H1 (cell line): Measurements from ENCODE around the gene ROR1. TPM values are rescaled to one million over a fixed set of nuclear protein-coding genes. Genes with fewer than 3 reads are reported as not detected.

ENCODE experiments used
- CHD7 ChIP-seq: fragments of 300-600 bp; sonication (generic); IDR thresholded peaks from 2 replicates; pipeline ENCODE4 v1.7.1; 2012; ENCODE audit warnings: low read length, moderate library complexity, mild to moderate bottlenecking, inconsistent platforms; ENCODE audit not compliant: insufficient replicate concordance
- EGR1 ChIP-seq: IDR thresholded peaks from 2 replicates; pipeline ENCODE4 v1.6.1; 2011; ENCODE audit warnings: low read depth, low read length, borderline replicate concordance
- GABPA ChIP-seq: IDR thresholded peaks from 2 replicates; pipeline ENCODE4 v1.6.1; 2011; ENCODE audit warnings: mild to moderate bottlenecking, low read length, moderate library complexity, borderline replicate concordance; ENCODE audit not compliant: insufficient read depth
- KDM5A ChIP-seq: fragments of 200-600 bp; IDR thresholded peaks from 2 replicates; pipeline ENCODE4 v1.7.1; 2012; ENCODE audit warnings: mild to moderate bottlenecking, low read length, inconsistent platforms, mixed read lengths
- RAD21 ChIP-seq, 2 experiments: IDR thresholded peaks in 1 of 2; conservative IDR thresholded peaks in 1 of 2; 2 replicates each; pipeline ENCODE4 v1.6.1; 2011; ENCODE audit warnings: low read depth in 2 of 2, low read length in 2 of 2, improper control_type of control experiment in 1 of 2, inconsistent platforms in 1 of 2, mild to moderate bottlenecking in 1 of 2, moderate library complexity in 1 of 2
- SP2 ChIP-seq: IDR thresholded peaks from 2 replicates; pipeline ENCODE4 v1.6.1; 2012; ENCODE audit warnings: mild to moderate bottlenecking, low read length, inconsistent platforms
- TBP ChIP-seq: IDR thresholded peaks from 2 replicates; pipeline ENCODE4 v1.6.1; 2011; ENCODE audit warnings: low read depth, low read length, improper control_type of control experiment
- polyA plus RNA-seq, 7 experiments: library from polyadenylated mRNA; depleted of rRNA in 3 of 7; stranded (reverse) in 5 of 7; unstranded in 2 of 7; fragments of >200 nt in 5 of 7; fragments of 200-250 nt in 2 of 7; gene quantifications; 1 replicate in 5 of 7; 2 replicates in 1 of 7; 4 replicates in 1 of 7; pipeline versions ENCODE4 v1.2.1 to v1.2.3, GENCODE V29; 2011 to 2013; ENCODE audit warnings: missing spikeins in 2 of 7, mixed read lengths in 2 of 7
- total RNA-seq: library from RNA; stranded (reverse); fragmentation: NEBNext Ultra II Directional; extraction: Animal tissue kit (Norgen Biotek cat#: 25700); gene quantifications from 2 replicates; pipeline ENCODE4 v1.2.1, GENCODE V29; 2021

ROR1 gene
- total and polyA plus RNA-seq, 2 of the 8 experiments (the other 6 are each of a cell fraction or from before 2014, with no cell fraction given): 33.6 to 73.6 TPM

- TF ChIP-seq EGR1 (no peak), GABPA (no peak), TBP (no peak), KDM5A (no peak), SP2 (no peak), CHD7 (no peak), RAD21 (IDR thresholded peaks at IDR 0.05 in 1 of 2, conservative IDR thresholded peaks at IDR 0.05 in 1 of 2; ENCODE audit: low read depth in 2 of 2, low read length in 2 of 2) (no peak)
These were observed 393.4 kb downstream of the ROR1 start (continued) for GRCh38 chr1:64167176-64167575.
